ENCODE results near the gene TMPRSS4.

TMPRSS4 gene

GRCh38 chr11:118166641-118167040 lies 89.8 kb downstream of the TMPRSS4 start:
- TF ChIP-seq GATA2 (IDR thresholded peaks at IDR 0.05; ENCODE audit: low read depth, low read length) (no peak), GATA3 (IDR thresholded peaks at IDR 0.05; ENCODE audit: low read depth, low read length) (no peak)

DNA sequence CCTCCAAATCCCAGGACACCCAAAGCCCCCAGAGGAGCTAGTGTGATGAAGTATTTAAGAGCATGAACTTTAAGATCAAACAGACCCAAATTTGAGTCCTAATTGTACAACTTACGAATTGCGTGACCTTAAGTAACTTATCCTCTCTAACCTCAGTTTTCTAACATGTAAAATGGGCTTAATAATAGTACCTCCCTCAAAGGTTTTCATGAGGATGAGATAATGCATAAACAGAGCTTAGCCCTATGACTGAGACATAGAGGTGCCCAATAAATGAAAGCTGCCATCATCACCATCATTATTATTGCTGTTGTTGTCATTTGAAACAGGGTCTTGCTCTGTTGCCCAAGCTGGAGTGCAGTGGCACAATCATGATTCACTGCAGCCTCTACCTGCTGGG lies 90.4 kb downstream of the TMPRSS4 start:
- TF ChIP-seq GATA3 (IDR thresholded peaks at IDR 0.05; ENCODE audit: low read depth, low read length) (no peak), GATA2 (IDR thresholded peaks at IDR 0.05; ENCODE audit: low read depth, low read length) (no peak)

GRCh38 chr11:118167906-118168305 lies 91.0 kb downstream of the TMPRSS4 start:
- TF ChIP-seq GATA3 (IDR thresholded peaks at IDR 0.05; ENCODE audit: low read depth, low read length) = no peak
- no peak for TF ChIP-seq GATA2 (IDR thresholded peaks at IDR 0.05; ENCODE audit: low read depth, low read length)

DNA sequence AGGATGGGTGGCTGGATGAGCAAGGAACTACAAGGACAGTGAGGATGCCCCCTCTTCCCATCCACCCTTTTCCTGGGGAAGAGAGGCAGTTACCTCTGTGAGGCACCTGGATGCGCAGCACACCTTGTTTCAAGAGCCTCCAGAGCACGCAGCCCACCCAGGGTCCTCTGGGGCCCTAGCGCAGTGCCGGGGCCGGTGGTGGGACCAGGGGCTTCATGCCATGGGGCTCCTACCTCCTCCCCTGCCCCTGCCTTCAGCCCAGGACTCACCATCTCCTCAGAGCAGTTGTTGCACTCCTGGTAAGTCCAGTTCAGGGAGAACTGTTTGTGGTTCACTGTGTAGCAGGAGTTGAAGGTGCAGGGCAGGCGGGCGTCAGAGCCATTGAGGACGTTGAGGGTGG lies 91.4 kb downstream of the TMPRSS4 start:
- no peak for TF ChIP-seq GATA3 (IDR thresholded peaks at IDR 0.05; ENCODE audit: low read depth, low read length)

DNA sequence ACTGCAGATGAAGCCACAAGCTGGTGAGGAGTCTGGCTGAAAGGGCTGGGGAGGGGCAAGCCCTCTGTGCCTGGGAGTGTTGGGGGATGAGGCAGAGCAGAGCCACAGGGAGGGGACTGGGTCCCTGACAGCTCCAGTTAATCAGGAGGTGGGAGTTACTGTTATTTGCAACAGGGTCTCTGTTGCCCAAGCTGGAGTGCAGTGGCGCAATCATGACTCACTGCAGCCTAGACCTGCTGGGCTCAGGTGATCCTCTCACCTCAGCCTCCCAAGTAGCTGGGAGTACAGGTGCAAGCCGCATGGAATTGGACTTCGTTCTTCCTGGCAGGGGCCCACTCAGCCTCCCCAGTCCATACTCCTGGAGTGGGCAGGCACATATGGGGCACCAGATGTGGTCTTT lies 91.9 kb downstream of the TMPRSS4 start:
- TF ChIP-seq GATA2 (IDR thresholded peaks at IDR 0.05; ENCODE audit: low read depth, low read length) (no peak), GATA3 (IDR thresholded peaks at IDR 0.05; ENCODE audit: low read depth, low read length) (no peak)

- no peak for TF ChIP-seq GATA3 (IDR thresholded peaks at IDR 0.05; ENCODE audit: low read depth, low read length)
These were observed 92.6 kb downstream of the TMPRSS4 start for GRCh38 chr11:118169300-118170140.

DNA sequence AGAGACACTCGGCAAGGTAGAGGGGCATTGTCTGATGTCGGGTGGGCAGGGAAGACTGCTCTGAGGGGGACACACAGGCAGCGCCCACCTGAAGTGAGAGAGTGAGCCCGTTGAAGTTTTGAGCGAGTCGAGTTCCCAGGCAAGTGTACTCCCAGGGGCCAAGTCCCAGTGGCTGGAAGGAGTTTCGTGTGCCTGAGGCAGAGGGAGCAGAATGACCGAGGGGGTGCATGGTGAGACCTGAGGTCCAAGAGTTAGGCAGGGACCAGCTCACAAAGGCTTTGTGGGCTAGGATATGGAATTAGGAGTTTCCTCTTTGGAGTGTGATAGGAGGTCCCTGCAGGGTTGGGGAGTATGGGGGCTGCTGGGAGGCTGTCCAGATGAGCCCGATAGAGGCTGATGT lies 93.4 kb downstream of the TMPRSS4 start:
- TF ChIP-seq GATA3 (IDR thresholded peaks at IDR 0.05; ENCODE audit: low read depth, low read length) = no peak
- TF ChIP-seq GATA2 (IDR thresholded peaks at IDR 0.05; ENCODE audit: low read depth, low read length) = no peak

DNA sequence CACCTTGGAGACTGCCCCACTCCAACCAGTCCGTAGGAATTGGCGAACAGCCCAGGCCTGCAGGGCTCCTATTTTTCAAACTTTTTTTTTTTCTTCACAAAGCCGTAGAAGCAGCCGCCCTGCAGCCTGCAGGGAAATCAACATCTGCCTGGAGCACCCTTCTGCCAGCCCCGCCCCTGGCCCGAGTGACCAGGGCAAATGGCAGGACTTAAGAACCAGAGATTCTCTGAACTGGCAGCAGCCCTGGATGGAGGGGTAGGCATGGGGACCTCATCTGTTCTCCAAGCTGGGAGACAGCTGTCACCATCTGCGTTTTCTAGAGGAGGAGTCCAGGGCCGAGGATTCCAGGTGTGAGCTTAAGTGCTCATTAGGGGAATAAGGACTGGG lies 94.0 kb downstream of the TMPRSS4 start:
- TF ChIP-seq GATA2 (IDR thresholded peaks at IDR 0.05; ENCODE audit: low read depth, low read length) (no peak), GATA3 (IDR thresholded peaks at IDR 0.05; ENCODE audit: low read depth, low read length) (no peak)
